HFFc6 (cell line): ENCODE measurements around the gene SMYD3. TPM values are rescaled to one million over a fixed set of nuclear protein-coding genes. Genes with fewer than 3 reads are reported as not detected.

Source experiments
- DNase-seq: peaks from one replicate; pipeline ENCODE4 v3.0.0-alpha.2; 2018
- H3K27ac Mint-ChIP-seq: 2 replicates; pipeline ENCODE4 v1.8.0; 2020; ENCODE audit warnings: mild to moderate bottlenecking, mixed read lengths
- H3K27me3 Mint-ChIP-seq: 2 replicates; pipeline ENCODE4 v1.8.0; 2021; ENCODE audit warnings: mild to moderate bottlenecking, moderate library complexity, mixed read lengths; ENCODE audit not compliant: insufficient read depth
- H3K36me3 Mint-ChIP-seq: 2 replicates; pipeline ENCODE4 v1.8.0; 2021; ENCODE audit warnings: low read depth, mixed read lengths
- H3K4me1 Mint-ChIP-seq: 2 replicates; pipeline ENCODE4 v1.8.0; 2020; ENCODE audit warnings: low read depth, mixed read lengths
- H3K4me3 Mint-ChIP-seq: 2 replicates; pipeline ENCODE4 v1.8.0; 2020; ENCODE audit warnings: mild to moderate bottlenecking, moderate library complexity, mixed read lengths
- H3K9me3 Mint-ChIP-seq: 2 replicates; pipeline ENCODE4 v1.8.0; 2020; ENCODE audit warnings: mild to moderate bottlenecking, mixed read lengths
- total RNA-seq, 6 experiments: library from RNA; stranded (reverse); fragmentation: NEBNext Ultra II Directional; extraction: Animal tissue kit (Norgen Biotek cat#: 25700); gene quantifications; 2 replicates in 1 of 6; 3 replicates in 5 of 6; pipeline ENCODE4 v1.2.3, GENCODE V29; 2021
- TF ChIP-seq, protein P1 (sequence below): fragments of 200-600 bp; sonication (generic); IDR thresholded peaks from 2 replicates; pipeline ENCODE4 v1.5.0; 2021; ENCODE audit warnings: antibody characterized with exemption, mild to moderate bottlenecking

The SMYD3 gene
- total RNA-seq, 6 experiments from 2014 or later, result 28.4 to 37.9 (median 31.2) TPM

DNA sequence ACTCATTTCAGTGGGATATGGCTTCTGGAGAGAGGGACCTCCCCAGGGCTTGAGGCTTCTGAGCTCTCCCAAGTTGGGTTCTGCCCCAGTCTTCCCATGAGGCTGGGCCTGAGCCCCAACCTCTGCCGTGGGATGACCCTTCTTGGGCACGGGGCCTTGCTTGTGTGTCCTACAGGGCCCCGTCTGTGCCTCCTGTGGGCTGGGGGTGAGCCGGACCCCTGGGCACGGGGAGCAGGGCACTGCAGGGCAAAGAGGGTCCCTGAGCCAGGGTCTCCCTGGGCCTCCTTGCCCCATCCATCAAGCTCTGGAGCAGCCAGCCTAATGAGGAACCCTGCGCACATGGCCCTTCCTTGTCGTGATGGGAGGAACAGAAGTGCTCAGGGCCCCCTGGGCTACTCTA lies 5.2 kb upstream of the SMYD3 start:
- H3K27me3 Mint-ChIP-seq, result no peaks in the 10 kb centered on the region; the same call in 1 of the 2 replicates
- H3K9me3 Mint-ChIP-seq, result peaks cover 35% of the 10 kb centered on the region
- peaks cover 7% of the 10 kb centered on the region for H3K4me1 Mint-ChIP-seq
- H3K36me3 Mint-ChIP-seq, result peaks cover 25% of the 10 kb centered on the region
- H3K27ac Mint-ChIP-seq, result no peak overlapping the region
- no peak for DNase-seq
- no peak overlapping the region for H3K4me3 Mint-ChIP-seq
- TF ChIP-seq, protein P1, sequence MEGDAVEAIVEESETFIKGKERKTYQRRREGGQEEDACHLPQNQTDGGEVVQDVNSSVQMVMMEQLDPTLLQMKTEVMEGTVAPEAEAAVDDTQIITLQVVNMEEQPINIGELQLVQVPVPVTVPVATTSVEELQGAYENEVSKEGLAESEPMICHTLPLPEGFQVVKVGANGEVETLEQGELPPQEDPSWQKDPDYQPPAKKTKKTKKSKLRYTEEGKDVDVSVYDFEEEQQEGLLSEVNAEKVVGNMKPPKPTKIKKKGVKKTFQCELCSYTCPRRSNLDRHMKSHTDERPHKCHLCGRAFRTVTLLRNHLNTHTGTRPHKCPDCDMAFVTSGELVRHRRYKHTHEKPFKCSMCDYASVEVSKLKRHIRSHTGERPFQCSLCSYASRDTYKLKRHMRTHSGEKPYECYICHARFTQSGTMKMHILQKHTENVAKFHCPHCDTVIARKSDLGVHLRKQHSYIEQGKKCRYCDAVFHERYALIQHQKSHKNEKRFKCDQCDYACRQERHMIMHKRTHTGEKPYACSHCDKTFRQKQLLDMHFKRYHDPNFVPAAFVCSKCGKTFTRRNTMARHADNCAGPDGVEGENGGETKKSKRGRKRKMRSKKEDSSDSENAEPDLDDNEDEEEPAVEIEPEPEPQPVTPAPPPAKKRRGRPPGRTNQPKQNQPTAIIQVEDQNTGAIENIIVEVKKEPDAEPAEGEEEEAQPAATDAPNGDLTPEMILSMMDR, result no peak

DNA sequence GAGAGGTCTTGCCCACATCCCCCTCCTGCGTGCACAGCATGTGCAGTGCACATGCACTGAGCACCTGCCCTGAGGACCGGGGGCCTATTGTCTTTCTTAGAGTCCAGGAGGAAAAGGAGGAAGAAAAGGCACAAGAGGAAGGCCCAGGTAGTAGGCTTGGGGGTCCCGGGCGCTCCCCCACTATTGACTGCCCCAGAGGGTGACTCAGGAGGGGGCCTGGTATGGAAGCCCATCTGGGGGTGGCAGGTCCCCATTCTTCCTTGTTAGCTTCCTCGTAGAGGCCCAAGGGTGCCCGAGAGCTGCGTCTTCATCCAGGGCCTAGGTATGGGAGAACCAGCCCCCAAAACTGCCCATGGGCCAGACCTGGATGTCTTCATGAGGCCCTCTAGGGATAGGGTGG lies 4.1 kb upstream of the SMYD3 start:
- TF ChIP-seq, protein P1, result no peak
- H3K27ac Mint-ChIP-seq, result no peak overlapping the region
- H3K4me1 Mint-ChIP-seq, result peaks cover 13% of the 10 kb centered on the region
- peaks cover 2% of the 10 kb centered on the region; the same call in 1 of the 2 replicates for H3K27me3 Mint-ChIP-seq
- peaks cover 29% of the 10 kb centered on the region for H3K9me3 Mint-ChIP-seq
- H3K4me3 Mint-ChIP-seq, result no peak overlapping the region
- H3K36me3 Mint-ChIP-seq, result peaks cover 17% of the 10 kb centered on the region
- DNase-seq, result no peak

- H3K27me3 Mint-ChIP-seq, result peaks cover 2% of the 10 kb centered on the region; the same call in 1 of the 2 replicates
- H3K4me3 Mint-ChIP-seq, result no peak overlapping the region
- H3K9me3 Mint-ChIP-seq, result peaks cover 21% of the 10 kb centered on the region
- peaks cover 12% of the 10 kb centered on the region; the same call in 1 of the 2 replicates for H3K36me3 Mint-ChIP-seq
- H3K4me1 Mint-ChIP-seq, result peaks cover 22% of the 10 kb centered on the region
- TF ChIP-seq, protein P1, result no peak
- H3K27ac Mint-ChIP-seq, result no peak overlapping the region
- no peak for DNase-seq
Measured at GRCh38 chr1:246510147-246511030, 3.3 kb upstream of the SMYD3 start.

GRCh38 chr1:246508897-246509688 lies 2.0 kb upstream of the SMYD3 start:
- Mint-ChIP-seq H3K27ac (no peak overlapping the region), H3K4me3 (no peak overlapping the region), H3K9me3 (peaks cover 8% of the 10 kb centered on the region), H3K4me1 (peaks cover 32% of the 10 kb centered on the region), H3K27me3 (peaks cover 2% of the 10 kb centered on the region; the same call in 1 of the 2 replicates), H3K36me3 (no peaks in the 10 kb centered on the region)
- TF ChIP-seq, protein P1, result no peak; the same call in 1 of the 2 replicates
- no peak for DNase-seq

- peak overlapping the region; percentile 12; the same call in 1 of the 2 replicates for H3K27ac Mint-ChIP-seq
- peak overlapping the region; percentile 93 for H3K4me3 Mint-ChIP-seq
- TF ChIP-seq, protein P1, result no peak
Measured at GRCh38 chr1:246506367-246506673, 759 bp downstream of the SMYD3 start.

More at GRCh38 chr1:246506367-246506673, 759 bp downstream of the SMYD3 start:
- DNase-seq, result no peak
- H3K36me3 Mint-ChIP-seq, result peaks cover 21% of the 10 kb centered on the region
- no peaks in the 10 kb centered on the region for H3K9me3 Mint-ChIP-seq
- peaks cover 56% of the 10 kb centered on the region for H3K4me1 Mint-ChIP-seq
- peaks cover 2% of the 10 kb centered on the region; the same call in 1 of the 2 replicates for H3K27me3 Mint-ChIP-seq
